ENCODE measurements around the gene ADIPOQ.
"Not testable (repeated sequence)": the region's sequence is repeated elsewhere in the genome, so short reads cannot be mapped to it uniquely, and the experiment has no call there.

The ADIPOQ gene

DNA sequence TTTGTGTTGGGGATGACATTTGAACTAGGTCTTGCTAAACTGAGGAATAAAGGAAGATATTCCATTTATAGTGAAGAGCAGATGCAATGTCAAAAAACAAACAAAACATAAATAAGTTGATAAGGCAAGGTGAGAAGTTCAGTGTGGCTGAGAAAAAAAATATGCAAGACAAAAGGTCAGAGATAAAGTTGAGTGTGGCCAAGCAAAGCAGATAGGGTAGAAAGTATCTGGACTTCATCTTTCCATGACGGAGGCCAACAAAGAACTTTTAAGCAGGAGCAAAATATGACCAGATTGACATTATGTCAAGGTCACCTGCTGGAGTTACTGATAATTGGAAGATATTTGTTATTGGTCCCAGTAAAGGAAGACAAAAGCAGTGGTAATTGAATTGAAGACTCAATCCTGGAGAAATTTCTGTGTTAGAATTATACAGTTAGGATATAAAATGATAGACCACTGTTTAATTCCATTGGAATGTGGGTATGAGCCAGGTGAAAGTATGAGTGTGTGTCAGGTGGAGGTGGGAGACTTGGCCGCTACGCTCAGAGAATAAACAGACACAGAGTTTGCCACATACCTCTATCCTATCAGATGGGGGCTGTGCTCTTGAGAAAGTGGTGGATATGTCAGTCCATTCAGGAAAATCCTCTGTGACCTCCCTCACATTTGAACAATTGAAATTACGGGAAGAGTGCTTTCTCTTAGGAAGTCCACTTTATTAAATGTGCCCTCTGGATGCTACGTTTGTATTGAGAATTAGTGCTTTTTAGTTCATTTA, 28.1 kb downstream of the ADIPOQ start:
- no peak for DNase-seq (ENCODE audit: low read depth)

DNA sequence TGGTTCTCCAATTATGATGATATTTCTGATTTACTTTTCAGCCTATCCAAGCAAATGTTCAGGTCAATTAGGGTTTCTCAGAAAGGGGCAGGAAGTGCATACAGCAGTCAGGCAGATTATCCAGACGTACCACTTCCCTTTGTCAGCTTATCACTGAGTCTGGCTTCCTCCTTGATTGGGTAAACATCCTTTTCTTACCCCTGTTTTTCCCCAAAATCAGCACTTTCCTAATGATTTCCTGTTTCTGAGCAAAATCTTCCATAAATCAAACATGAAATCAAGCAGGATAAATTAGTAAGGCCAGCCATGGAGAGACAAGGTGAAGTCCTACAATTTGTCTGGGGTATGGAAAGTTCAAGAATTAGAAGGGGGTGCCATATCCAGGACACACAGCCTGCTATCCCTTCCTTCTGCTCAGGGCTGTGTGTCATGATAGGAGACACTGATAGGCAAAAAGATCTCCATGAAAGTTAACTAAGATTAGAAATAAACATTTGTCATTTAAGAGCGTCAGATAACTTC, 29.0 kb downstream of the ADIPOQ start:
- DNase-seq (ENCODE audit: low read depth), result no peak

GRCh38 chr3:186873796-186874195, 31.3 kb downstream of the ADIPOQ start:
- DNase-seq (ENCODE audit: low read depth), result not testable (repeated sequence)

GRCh38 chr3:186874216-186874615, 31.7 kb downstream of the ADIPOQ start:
- not testable (repeated sequence) for DNase-seq (ENCODE audit: low read depth)

- DNase-seq (ENCODE audit: low read depth), result not testable (repeated sequence)
Observed at GRCh38 chr3:186874841-186875240, 32.3 kb downstream of the ADIPOQ start.

GRCh38 chr3:186875708-186876107, 33.2 kb downstream of the ADIPOQ start:
- DNase-seq (ENCODE audit: low read depth), result no peak

- no peak for DNase-seq (ENCODE audit: low read depth)
Observed at GRCh38 chr3:186879781-186880180, 37.3 kb downstream of the ADIPOQ start.

- no peak for DNase-seq (ENCODE audit: low read depth)
Observed at GRCh38 chr3:186880406-186880805, 37.9 kb downstream of the ADIPOQ start.

DNA sequence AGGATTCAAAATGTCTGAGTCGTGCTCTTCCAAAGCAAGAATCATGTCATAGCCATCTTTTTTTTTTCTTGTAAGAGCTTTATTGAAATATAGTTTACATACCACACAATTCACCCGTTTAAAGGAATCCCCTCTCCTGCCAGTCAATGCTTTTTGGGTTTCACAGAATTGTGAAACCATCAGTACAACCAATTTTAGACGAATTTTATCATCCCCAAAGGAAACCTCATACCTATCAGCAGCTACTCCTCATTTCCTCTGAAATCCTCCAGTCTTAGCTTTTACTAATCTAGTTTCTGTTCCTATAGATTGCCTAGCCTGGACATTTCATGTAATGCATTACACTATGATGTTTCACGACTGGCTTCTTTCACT, 39.6 kb downstream of the ADIPOQ start:
- no peak for DNase-seq (ENCODE audit: low read depth)

GRCh38 chr3:186882881-186883685, 40.6 kb downstream of the ADIPOQ start:
- peak; percentile 65 for DNase-seq (ENCODE audit: low read depth)

DNA sequence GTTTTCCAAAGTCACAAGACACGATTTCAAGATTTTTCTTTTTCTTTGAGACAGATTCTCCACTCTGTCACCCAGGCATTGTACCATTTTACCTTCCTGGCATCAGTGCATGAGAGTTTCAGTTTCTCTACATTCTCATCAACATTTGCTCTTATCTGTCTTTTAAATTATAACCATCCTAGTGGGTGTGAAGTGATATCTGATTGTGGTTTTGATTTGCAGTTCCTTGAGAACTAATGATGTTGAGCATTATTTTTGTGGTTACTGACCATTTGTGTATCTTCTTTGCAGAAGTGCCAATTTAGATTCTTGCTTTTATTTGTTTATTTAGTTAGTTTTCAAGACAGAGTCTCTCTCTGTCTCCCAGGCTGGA, 41.2 kb downstream of the ADIPOQ start:
- no peak for DNase-seq (ENCODE audit: low read depth)

DNA sequence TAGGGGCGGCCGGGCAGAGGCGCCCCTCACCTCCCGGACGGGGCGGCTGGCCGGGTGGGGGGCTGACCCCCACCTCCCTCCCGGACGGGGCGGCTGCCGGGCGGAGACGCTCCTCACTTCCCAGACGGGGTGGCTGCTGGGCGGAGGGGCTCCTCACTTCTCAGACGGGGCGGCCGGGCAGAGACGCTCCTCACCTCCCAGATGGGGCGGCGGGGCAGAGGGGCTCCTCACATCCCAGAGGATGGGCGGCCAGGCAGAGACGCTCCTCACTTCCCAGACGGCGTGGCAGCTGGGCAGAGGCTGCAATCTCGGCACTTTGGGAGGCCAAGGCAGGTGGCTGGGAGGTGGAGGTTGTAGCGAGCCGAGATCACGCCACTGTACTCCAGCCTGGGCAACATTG, 42.4 kb downstream of the ADIPOQ start:
- DNase-seq (ENCODE audit: low read depth), result not testable (repeated sequence)

GRCh38 chr3:186886202-186886981, 43.9 kb downstream of the ADIPOQ start:
- no peak for DNase-seq (ENCODE audit: low read depth)

- DNase-seq (ENCODE audit: low read depth), result not testable (repeated sequence)
Observed at GRCh38 chr3:186887507-186887938, 45.0 kb downstream of the ADIPOQ start.

GRCh38 chr3:186888569-186888968, 46.1 kb downstream of the ADIPOQ start:
- DNase-seq (ENCODE audit: low read depth), result no peak

DNA sequence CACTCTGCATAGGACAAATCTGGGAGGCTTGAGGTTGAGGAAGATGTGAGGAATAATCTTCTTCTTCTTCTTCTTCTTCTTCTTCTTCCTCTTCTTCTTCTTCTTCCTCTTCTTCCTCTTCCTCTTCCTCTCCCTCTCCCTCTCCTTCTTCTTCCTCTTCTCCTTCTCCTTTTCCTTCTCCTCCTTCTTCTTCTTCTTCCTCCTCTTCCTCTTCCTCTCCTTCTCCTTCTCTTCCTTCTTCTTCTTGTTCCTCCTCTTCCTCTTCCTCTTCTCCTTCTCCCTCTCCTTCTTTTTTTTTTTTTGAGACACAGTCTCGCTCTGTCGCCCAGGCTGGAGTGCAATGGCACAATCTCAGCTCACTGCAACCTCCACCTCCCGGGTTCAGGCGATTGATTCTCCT, 47.2 kb downstream of the ADIPOQ start:
- not testable (repeated sequence) for DNase-seq (ENCODE audit: low read depth)

DNA sequence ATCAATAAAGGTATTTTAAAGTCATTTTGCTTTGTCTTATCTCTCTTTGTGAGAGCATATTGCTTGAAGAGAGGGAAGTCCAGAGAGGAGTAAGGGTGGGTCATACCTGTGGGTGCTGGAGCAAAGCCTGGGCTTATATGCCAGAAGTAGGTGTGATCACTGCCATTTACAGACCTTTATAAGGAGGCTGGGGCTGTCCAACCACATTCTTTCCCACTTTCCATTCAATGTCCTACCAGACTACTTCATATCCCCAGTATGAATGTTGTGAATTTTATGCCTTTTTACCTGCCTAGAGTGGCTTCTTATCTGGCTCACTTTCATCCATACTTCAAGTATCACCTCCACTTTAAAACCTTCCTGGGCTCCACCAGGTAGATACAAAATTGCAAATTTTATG, 48.4 kb downstream of the ADIPOQ start:
- no peak for DNase-seq (ENCODE audit: low read depth)

DNA sequence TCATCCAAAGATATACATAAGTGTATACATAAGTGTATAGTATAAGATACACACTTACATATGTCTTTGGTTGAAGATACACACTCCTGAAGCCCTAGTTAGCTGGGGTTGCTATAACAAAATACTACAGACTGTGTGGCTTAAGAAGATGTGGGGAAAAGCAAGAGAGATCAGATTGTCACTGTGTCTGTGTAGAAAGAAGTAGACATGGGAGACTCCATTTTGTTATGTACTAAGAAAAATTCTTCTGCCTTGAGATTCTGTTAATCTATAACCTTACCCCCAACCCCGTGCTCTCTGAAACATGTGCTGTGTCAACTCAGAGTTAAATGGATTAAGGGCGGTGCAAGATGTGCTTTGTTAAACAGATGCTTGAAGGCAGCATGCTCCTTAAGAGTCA, 50.6 kb downstream of the ADIPOQ start:
- not testable (repeated sequence) for DNase-seq (ENCODE audit: low read depth)

- DNase-seq (ENCODE audit: low read depth), result no peak
Observed at GRCh38 chr3:186895406-186895805, 52.9 kb downstream of the ADIPOQ start.

- no peak for DNase-seq (ENCODE audit: low read depth)
Observed at GRCh38 chr3:186896006-186896405, 53.5 kb downstream of the ADIPOQ start.

DNA sequence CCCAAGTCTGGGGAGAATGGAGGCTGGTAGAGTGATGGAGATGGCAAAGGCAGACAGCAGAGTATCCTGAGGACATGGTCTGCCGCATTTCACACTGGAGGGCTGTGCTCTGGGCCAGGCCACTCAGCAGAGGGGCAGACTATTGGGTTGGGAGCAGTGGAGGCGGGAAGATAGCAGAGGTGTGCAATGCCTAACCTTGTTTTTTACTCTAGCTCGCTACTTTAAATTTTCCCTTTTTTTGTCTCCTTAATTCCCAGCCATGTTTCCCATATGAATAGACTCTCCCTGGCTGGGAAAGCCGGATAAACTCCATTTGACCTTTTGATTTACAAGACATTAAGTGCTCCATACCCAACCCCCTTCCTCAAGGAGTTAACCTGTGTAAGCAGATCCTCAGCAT, 54.4 kb downstream of the ADIPOQ start:
- DNase-seq (ENCODE audit: low read depth), result no peak

DNA sequence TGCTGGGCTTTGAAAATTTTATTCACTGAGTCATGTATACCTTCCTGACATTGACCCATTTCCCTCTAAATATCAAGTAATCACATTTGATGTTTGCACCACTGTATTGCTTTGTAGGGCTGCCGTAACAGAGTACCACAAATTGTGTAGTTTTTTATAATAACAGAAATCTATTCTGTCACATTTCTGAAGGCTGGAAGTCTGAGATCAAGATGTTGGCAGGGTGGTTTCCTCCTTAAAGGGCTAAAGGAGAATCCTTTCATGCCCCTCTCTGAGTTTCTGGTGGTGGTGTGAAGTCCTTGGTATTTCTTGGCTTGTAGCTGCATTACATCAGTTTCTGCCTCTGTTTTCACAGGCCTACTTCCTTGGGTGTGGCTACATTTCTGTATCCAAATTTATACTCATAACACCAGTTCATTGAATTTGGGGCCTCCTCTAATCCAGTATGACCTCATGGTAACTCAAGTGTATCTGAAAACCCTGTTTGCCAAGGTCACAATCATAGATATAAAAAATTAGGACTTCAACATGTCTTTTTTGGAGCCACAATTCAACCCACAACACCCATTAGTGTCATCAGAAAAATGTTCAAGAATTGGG, 58.7 kb downstream of the ADIPOQ start:
- peak; percentile 18 for DNase-seq (ENCODE audit: low read depth)
